Neural progenitor cell (in vitro differentiated cells): ENCODE measurements around the gene FBF1. TPM values are rescaled to one million over a fixed set of nuclear protein-coding genes. Genes with fewer than 3 reads are reported as not detected.

Source experiments
- DNase-seq: peaks from one replicate; pipeline ENCODE4 v3.0.0-alpha.2; 2016; ENCODE audit warnings: low spot score
- H2AFZ ChIP-seq: fragments of 200-600 bp; sonication (generic); replicated peaks from 2 replicates; pipeline ENCODE4 v1.6.1; 2016; ENCODE audit warnings: antibody characterized with exemption
- H3F3A ChIP-seq: fragments of 200-600 bp; sonication (generic); 2 replicates; pipeline ENCODE4 v1.6.1; 2016; ENCODE audit warnings: antibody characterized with exemption, low read depth
- H3K27ac ChIP-seq: fragments of 200-600 bp; sonication (generic); 2 replicates; pipeline ENCODE4 v1.5.1; 2016; ENCODE audit warnings: mild to moderate bottlenecking
- H3K27me3 ChIP-seq: fragments of 200-600 bp; sonication (generic); 2 replicates; pipeline ENCODE4 v1.6.1; 2016; ENCODE audit warnings: mild to moderate bottlenecking, moderate library complexity
- H3K36me3 ChIP-seq: fragments of 200-600 bp; sonication (generic); 2 replicates; pipeline ENCODE4 v1.5.1; 2016
- H3K4me1 ChIP-seq: fragments of 200-600 bp; sonication (generic); 2 replicates; pipeline ENCODE4 v1.6.1; 2016; ENCODE audit warnings: mixed run types
- H3K4me2 ChIP-seq: fragments of 200-600 bp; sonication (generic); 2 replicates; pipeline ENCODE4 v1.6.1; 2016
- H3K4me3 ChIP-seq: fragments of 200-600 bp; sonication (generic); 2 replicates; pipeline ENCODE4 v1.5.1; 2016
- H3K79me2 ChIP-seq: fragments of 200-600 bp; sonication (generic); 2 replicates; pipeline ENCODE4 v1.6.1; 2016; ENCODE audit warnings: low read depth
- H3K9ac ChIP-seq: fragments of 200-600 bp; sonication (generic); 2 replicates; pipeline ENCODE4 v1.6.1; 2016
- H3K9me3 ChIP-seq: fragments of 200-600 bp; sonication (generic); 2 replicates; pipeline ENCODE4 v1.5.1; 2016; ENCODE audit warnings: low read depth
- H4K20me1 ChIP-seq: fragments of 200-600 bp; sonication (generic); 2 replicates; pipeline ENCODE4 v1.6.1; 2016; ENCODE audit warnings: low read depth
- H3K27ac Mint-ChIP-seq: 3 replicates; pipeline ENCODE4 v1.8.0; 2021; ENCODE audit warnings: mixed read lengths
- H3K27me3 Mint-ChIP-seq: 2 replicates; pipeline ENCODE4 v1.8.0; 2022; ENCODE audit warnings: low read depth, mild to moderate bottlenecking, inconsistent platforms, moderate library complexity, mixed read lengths; ENCODE audit not compliant: insufficient read depth
- H3K36me3 Mint-ChIP-seq: 3 replicates; pipeline ENCODE4 v1.8.0; 2021; ENCODE audit warnings: mixed read lengths
- H3K4me1 Mint-ChIP-seq: 3 replicates; pipeline ENCODE4 v1.8.0; 2021; ENCODE audit warnings: mixed read lengths
- H3K4me3 Mint-ChIP-seq: 3 replicates; pipeline ENCODE4 v1.8.0; 2021; ENCODE audit warnings: mild to moderate bottlenecking, moderate library complexity, mixed read lengths
- H3K9me3 Mint-ChIP-seq: 3 replicates; pipeline ENCODE4 v1.8.0; 2020; ENCODE audit warnings: mixed read lengths
- EZH2 ChIP-seq: fragments of 200-600 bp; sonication (generic); IDR thresholded peaks from 2 replicates; pipeline ENCODE4 v1.6.1; 2017; ENCODE audit warnings: antibody characterized with exemption, mild to moderate bottlenecking, moderate library complexity
- EZH2phosphoT487 ChIP-seq: fragments of 200-600 bp; sonication (generic); IDR thresholded peaks from 2 replicates; pipeline ENCODE4 v1.6.1; 2017; ENCODE audit warnings: antibody characterized with exemption
- total RNA-seq: library from RNA; depleted of rRNA; stranded (reverse); fragments of >200 nt; gene quantifications from 2 replicates; pipeline ENCODE4 v1.2.3, GENCODE V29; 2015; ENCODE audit warnings: low replicate concordance
- TF ChIP-seq, protein P1 (sequence below): fragments of 200-600 bp; sonication (generic); IDR thresholded peaks from 2 replicates; pipeline ENCODE4 v1.5.1; 2017; ENCODE audit warnings: antibody characterized with exemption, mild to moderate bottlenecking

Gene FBF1
- total RNA-seq, 1 donor from 2014 or later, result 11.2 TPM

DNA sequence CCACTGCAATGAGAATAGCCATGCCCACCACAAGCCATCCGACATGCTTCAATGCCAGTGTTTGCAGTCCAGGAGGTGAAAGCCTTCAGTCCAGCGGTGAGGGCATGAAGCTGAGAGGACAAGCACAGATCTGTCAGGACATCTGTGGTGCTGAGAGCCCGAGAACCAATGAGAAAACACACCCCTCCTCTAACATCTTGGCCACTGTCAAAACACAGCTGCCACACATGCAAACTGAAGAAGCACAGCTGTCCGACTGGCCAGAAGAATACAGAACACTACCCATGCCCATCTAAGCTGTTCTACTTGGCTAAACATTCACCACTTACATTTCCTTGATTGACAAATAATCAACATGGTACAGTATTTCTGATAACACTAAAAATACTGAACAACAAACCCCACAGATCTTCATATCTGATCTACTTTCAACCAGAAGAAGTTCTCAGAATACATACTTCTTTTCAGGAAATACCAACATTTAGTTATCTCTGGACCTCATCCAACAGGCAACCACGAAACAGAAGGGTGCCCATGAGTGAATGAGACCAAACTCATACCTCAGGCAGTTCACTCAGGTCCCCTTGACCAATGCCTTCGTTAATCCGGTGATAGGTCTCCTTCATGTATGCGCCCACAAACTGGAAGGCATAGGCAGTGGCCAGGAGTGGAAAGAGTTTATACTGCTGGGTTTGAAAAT, 10.2 kb upstream of the FBF1 start:
- no peak overlapping the region for H3K9ac ChIP-seq
- H3K27me3 Mint-ChIP-seq, result peaks cover 4% of the 10 kb centered on the region
- no peaks in the 10 kb centered on the region for H3K4me1 ChIP-seq
- no peaks in the 10 kb centered on the region for H3K9me3 Mint-ChIP-seq
- H3K27ac ChIP-seq, result no peak overlapping the region
- TF ChIP-seq, protein P1, sequence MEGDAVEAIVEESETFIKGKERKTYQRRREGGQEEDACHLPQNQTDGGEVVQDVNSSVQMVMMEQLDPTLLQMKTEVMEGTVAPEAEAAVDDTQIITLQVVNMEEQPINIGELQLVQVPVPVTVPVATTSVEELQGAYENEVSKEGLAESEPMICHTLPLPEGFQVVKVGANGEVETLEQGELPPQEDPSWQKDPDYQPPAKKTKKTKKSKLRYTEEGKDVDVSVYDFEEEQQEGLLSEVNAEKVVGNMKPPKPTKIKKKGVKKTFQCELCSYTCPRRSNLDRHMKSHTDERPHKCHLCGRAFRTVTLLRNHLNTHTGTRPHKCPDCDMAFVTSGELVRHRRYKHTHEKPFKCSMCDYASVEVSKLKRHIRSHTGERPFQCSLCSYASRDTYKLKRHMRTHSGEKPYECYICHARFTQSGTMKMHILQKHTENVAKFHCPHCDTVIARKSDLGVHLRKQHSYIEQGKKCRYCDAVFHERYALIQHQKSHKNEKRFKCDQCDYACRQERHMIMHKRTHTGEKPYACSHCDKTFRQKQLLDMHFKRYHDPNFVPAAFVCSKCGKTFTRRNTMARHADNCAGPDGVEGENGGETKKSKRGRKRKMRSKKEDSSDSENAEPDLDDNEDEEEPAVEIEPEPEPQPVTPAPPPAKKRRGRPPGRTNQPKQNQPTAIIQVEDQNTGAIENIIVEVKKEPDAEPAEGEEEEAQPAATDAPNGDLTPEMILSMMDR, result no peak
- TF ChIP-seq EZH2, result no peak
- no peak for TF ChIP-seq EZH2phosphoT487
- H3K4me1 Mint-ChIP-seq, result no peaks in the 10 kb centered on the region
- no peak for DNase-seq
- H3K4me2 ChIP-seq, result no peak overlapping the region
- no peaks in the 10 kb centered on the region for H3K27me3 ChIP-seq
- H3K36me3 Mint-ChIP-seq, result peaks cover 28% of the 10 kb centered on the region
- no peak overlapping the region for H3K4me3 Mint-ChIP-seq
- no peak overlapping the region for H3K27ac Mint-ChIP-seq
- no peaks in the 10 kb centered on the region for H3K9me3 ChIP-seq
- no peaks in the 10 kb centered on the region for H3K36me3 ChIP-seq
- H3K4me3 ChIP-seq, result no peak overlapping the region
- H3F3A ChIP-seq, result no peaks in the 10 kb centered on the region
- H3K79me2 ChIP-seq, result no peaks in the 10 kb centered on the region
- H4K20me1 ChIP-seq, result no peaks in the 10 kb centered on the region
- no peak overlapping the region for H2AFZ ChIP-seq

DNA sequence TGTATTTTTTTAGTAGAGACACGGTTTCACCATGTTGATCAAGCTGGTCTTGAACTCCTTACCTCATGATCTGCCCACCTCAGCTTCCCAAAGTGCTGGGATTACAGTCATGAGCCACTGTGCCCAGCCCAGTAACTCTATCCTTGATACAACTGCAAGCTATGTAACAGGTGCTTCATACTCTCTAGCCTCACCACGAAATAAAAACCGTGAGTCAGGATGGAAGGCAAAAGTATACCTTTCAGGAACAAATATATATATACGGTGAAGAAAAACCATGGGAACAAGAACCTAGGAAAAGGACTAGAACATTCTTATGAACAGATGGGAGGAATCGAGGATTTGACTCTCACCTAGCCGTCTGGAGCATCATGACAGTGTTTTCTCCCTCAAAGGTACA, 9.6 kb upstream of the FBF1 start:
- no peaks in the 10 kb centered on the region for H3K36me3 ChIP-seq

DNA sequence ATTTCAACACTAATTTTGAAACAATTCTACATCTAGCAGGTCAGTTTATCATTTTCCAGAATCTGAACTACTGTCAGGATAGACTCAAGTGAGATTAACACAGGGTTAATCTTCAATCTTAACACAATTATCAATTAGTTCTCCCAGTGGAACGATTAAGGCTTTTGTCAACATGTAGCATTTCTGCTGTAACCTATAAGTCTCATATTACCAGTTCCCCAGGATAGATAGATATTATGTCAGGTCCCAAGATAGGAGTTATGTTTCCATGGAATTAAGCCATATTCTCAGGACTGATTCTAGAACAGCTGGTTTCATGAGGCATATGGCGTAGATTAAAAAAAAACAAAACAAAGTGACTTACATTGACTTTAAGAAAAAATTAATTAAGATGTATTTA, 4.4 kb upstream of the FBF1 start:
- Histone ChIP-seq H4K20me1 (no peaks in the 10 kb centered on the region), H3K4me3 (no peak overlapping the region), H3K79me2 (no peaks in the 10 kb centered on the region), H3F3A (peaks cover 9% of the 10 kb centered on the region), H3K4me1 (peaks cover 7% of the 10 kb centered on the region), H3K9ac (no peak overlapping the region), H3K27me3 (no peaks in the 10 kb centered on the region), H3K9me3 (no peaks in the 10 kb centered on the region), H3K27ac (no peak overlapping the region), H3K36me3 (no peaks in the 10 kb centered on the region), H2AFZ (no peak overlapping the region), H3K4me2 (no peak overlapping the region)
- Mint-ChIP-seq H3K27me3 (peaks cover 2% of the 10 kb centered on the region), H3K4me3 (no peak overlapping the region), H3K36me3 (peaks cover 12% of the 10 kb centered on the region), H3K27ac (no peak overlapping the region), H3K4me1 (peaks cover 15% of the 10 kb centered on the region), H3K9me3 (no peaks in the 10 kb centered on the region)
- DNase-seq, result no peak
- TF ChIP-seq EZH2phosphoT487 (no peak), EZH2 (no peak)
- TF ChIP-seq, protein P1, result no peak

More for the DNA sequence above, 9.6 kb upstream of the FBF1 start:
- no peak overlapping the region for H3K4me3 Mint-ChIP-seq
- peaks cover 4% of the 10 kb centered on the region for H3K27me3 Mint-ChIP-seq
- Histone ChIP-seq H3K79me2 (no peaks in the 10 kb centered on the region), H3K9ac (no peak overlapping the region), H3K27me3 (no peaks in the 10 kb centered on the region), H3K9me3 (no peaks in the 10 kb centered on the region), H3F3A (no peaks in the 10 kb centered on the region), H2AFZ (no peak overlapping the region), H3K4me2 (no peak overlapping the region), H4K20me1 (no peaks in the 10 kb centered on the region), H3K27ac (no peak overlapping the region), H3K4me1 (no peaks in the 10 kb centered on the region), H3K4me3 (no peak overlapping the region)
- TF ChIP-seq EZH2 (no peak), EZH2phosphoT487 (no peak)
- TF ChIP-seq, protein P1, result no peak
- no peak for DNase-seq
- H3K4me1 Mint-ChIP-seq, result no peaks in the 10 kb centered on the region
- H3K9me3 Mint-ChIP-seq, result no peaks in the 10 kb centered on the region
- H3K36me3 Mint-ChIP-seq, result peaks cover 25% of the 10 kb centered on the region
- no peak overlapping the region for H3K27ac Mint-ChIP-seq
